GM21717 (cell line): ENCODE measurements around the gene GSE1.

Experiments
- ATAC-seq: cut with Tn5 transposase; IDR thresholded peaks from one replicate; pipeline ENCODE4 v1.9.1; 2021; ENCODE audit warnings: mild to moderate bottlenecking, moderate library complexity; ENCODE audit not compliant: unreplicated experiment

GSE1 gene

DNA sequence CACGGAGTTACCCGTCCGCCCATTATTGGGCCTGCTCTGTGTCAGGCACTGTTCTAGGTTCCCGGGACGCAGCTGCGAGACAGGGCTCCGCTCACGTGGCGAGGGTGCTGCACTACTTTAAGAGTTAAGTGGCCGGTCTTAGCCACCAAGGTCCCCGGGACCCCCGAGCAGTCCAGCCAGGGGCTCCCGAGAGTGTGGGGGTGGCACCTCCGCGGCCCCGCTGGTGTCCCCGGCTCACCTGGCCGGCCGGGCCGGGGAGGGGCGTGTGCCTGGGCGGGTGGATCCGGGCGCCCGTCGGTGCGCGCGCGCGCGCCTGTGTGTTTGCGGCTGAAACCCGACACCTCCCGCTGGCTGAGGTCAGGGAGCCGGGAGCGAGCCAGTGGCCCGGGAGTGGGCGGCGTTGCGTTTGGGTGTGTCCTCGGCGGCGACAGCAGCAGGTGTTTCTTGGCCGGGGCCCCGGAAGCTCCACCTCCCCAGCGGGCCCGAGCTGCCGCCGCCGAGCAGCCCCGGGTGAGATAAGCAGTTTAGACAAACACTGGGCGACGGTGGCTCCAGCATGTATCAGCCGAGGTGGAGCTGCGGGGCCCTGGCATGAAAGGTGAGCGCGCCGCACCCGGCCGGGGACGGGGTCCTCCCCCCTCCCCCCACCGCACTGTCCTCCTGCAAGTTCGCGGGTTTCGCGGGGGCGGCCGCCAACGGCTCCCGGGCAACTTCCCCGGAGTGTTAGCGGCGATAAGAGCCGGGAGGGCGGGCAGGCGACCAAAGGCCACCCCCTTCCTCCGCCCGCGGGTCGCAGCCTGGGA is at the start of gene GSE1:
Gene GSE1 (plus strand): TSS at position 522 of the 803 bp plus-strand sequence. CDS start 70 bp downstream, at position 592.
- peak; percentile 44 for ATAC-seq

DNA sequence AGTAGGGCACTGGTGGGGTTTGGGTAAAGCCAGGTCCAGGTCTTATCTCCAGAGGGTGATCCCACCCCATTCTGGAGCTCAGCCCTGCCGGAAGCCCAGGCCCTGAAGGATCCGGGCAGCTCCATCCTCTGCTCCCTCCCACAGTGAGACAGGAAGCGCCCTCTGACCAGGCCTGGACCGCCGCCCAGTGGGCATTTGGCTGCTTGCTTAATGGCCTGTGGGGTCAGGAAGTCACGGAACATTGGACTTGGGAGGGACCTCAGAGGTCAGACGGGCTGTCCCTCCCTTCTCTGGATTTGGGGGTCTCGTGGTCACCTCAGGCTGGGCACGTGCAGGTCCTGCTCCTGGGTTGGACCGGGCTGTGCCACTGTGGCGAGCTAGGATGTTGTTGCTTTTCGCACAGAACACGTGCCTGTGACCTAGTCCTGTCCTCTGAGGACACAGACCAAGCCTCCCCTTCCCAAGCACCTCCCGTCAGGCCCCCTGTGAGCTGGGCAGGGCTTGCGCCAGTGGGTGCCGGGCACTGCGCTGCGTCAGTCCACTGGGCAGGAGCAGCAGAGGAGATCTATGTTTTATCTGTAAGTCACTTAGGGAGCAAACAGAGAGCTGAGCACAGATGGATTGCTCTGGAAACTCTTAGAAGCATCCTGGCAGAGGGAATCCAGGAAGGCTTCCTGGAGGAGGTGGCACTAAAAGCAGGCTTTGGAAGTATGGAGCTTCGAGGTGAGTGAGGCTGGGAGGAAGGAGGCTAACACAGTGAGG is 49.4 kb upstream of the GSE1 start:
- ATAC-seq: no peak

DNA sequence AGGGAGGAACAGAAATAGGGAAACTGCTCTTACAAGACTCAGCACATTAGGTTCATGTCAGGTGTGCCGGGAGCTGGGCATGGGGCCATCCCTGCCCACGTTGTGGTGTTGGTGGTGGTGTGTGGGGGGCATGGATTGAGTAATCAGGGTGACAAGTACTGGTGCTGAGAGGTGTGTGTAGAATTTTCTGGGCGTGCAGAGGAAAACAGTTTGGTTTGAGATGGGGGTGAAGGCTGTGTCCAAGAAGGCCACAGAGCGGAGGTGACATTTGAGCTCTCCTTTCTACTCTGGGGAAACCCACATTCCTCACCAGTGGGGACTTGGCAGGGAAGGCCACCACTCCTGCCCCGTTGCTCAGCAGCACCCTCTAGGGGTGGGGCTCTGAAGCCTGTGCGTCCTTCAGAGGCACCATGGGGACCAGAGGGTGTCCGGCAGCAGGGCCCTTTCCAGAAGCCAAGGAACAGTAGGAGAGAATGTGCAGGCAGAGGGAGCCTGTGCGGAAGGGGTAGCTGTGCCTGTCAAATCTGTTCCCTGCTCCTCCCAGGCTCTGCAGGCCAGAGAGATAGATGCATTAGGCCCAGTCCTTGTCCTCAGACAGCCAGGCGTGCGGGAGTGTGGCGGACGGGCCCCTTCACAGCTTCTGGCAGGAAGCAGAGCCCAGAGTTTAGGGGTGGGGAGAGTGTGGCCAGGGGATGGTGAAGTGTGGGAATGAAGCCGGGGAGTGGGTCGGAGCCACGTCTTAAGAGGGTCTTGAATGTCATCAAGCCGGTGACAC is 48.7 kb upstream of the GSE1 start:
- no peak for ATAC-seq

DNA sequence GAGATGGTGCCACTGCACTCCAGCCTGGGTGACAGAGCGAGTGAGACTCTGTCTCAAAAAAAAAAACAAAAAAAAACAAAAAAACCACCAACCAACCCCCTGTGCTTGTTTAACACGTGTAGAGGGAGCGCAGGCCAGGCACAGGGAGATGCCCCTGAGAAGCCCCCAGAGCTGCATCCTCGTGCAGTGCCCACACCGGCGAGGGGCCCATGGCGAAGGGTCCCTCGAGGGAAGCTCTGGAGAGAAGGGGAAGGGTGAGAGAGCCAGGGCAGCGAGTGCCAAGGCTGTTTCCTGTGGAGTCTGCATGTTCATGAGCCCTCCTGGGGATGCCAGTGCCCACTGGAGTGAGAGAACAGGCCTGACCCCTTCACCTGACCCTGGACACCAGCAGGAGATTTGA is 47.8 kb upstream of the GSE1 start:
- ATAC-seq: no peak

DNA sequence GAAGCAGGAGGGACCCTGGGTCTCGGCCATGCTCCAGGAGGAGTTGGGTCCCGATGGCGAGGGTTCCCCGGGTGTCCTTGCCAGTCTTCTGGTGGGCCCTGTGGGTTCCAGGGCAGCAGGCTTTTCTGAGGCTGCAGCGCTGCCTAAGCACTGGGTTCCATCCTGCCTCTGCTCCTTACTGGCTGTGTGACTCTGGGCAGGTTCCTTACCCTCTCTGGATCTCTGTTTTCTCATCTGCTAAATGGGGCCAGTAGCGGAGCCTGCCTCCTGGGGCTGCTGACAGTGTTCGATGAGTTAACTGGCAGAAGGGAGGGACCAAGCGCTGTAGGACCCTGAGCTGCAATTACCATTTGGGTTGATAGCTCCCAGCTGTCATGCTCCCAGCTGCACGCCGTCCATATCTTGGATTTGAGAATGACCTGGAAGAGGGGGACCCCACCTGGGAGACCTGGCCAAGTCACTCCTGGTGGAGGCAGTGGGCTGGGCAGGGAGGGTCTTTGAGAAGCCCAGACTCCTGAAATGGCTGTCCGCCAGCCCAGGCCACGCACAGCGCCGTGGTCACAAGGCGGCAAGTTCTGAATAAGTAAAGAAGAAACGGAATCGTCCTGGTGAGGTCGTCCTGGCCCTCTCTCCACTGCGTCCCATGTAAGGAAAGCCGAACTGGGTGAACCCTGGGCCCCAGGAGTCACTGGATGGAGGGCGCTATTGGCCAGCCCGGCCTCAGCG is 47.2 kb upstream of the GSE1 start:
- no peak for ATAC-seq

DNA sequence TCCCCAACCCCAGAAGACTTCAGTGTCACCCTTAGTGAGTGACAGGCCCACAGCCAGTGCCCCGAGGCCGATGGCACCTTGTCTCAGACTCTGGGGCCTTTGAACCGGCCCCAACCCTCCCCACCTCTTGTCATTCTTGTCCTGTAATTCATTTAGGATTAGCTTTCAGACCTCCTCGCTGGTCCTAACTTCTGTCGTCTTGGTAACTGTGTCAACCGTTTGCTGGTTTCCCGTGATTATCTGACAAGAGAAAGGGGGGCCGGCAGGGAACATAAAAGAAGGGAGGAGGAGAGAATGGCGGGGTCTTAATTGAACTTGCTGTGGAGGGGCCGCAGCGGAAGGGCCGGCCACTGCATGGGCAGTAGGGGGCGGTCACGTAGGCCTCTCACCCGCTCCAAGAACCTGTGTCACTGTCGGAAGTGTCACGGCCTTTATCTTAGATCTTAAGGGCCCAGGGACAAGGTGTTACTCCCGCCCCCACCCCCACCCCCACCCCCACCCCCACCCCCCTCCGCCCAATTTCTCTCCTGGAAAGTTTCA is 46.5 kb upstream of the GSE1 start:
- ATAC-seq: no peak

DNA sequence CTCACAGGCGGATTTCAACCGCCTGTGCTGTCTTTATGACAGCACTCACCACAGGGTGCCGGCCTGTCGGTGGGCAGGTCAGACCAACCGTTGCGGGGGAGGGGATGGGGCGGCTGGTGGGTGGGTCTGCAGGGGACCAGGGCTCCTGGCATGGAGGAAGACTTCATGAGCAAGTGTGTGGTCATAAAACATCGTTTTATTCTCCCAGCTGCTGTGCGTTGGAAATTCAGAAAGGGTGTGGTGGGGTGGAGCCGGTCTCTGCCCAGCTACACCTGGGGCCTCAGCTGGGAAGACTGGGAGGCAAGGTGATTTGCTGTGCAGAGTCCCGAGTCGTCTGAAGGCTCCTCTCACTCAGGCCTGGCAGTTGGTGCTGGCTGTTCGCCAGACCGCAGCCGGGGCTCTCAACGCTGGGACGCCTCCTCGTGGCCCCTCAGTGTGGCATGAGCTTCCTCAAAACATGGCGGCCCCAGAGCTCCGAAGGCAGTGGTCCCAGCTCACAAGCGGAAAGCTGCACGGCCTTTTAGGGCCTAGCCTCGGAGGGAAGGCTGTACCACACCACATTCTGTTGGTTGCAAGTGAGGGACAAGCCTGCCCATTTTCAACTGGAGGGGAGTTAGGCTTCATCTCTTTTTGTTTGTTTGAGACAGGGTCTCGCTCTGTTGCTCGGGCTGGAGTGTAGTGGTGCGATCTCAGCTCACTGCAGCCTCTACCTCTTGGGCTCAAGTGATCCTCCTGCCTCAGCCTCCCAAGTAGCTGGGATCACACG is 45.8 kb upstream of the GSE1 start:
- ATAC-seq: no peak

DNA sequence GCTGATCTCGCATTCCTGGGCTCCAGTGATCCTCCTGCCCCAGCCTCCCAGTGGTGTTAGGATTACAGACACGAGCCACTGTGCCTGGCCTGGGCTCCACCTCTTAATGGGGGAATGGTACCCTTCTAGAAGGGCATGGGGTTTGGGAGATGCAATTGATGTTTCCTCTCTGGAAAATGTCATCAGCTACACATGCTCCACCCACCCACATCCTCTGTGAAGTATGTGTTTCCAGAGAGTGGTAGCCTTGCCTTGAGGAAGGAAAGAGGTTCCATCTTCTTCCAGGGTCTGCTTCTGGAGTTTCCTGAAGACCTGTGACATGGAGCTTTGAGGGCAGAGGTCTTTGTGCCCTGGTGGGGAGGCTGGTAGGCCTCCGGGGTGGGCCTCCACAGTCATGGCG is 45.2 kb upstream of the GSE1 start:
- ATAC-seq: no peak

DNA sequence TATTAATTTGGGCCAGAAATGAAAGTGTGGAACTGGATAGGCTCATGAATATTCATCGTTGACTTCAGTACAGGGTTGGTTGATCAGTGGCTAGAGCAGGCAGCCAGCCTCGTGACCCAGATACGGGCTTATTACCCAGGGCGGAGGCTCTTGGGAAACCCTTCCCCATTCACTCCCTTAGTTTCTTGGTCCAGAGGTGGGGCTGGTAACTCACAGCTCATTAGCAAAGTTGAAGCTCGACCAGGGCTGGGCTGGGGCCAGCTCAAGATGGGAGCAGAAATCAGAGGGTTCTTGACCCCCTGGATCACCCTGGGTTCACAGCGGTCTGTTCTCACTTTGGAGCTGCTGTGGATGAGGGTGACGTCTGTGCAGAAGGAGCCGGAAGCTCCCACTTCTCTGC is 44.6 kb upstream of the GSE1 start:
- ATAC-seq: no peak

DNA sequence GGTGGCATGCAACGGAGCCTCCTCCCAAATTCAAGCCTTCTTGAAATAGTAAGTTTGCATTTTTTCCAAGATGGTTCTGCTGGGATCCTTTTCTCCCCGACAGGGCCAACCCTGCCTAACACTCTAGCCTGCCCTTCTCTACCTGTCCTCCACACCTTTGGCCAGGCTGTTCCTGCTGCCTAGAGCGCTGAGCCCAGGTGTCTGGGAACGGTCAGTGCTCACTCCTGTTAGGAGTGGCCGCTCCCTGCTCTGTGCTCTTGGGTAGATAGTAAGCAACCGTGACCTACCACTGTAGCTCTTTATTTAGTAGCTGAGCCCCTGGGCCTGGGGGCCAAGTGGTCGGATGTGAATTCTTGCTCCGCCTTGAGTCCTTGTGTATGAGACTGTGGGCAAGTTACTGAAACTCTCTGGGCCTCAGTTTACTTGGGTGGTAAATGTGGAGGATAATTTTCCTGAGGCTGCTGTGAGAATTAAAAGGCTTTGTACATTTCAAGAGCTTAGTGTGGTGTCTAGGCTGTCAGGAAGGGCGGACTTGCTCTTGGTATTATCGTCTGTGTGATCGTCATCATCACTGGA is 44.0 kb upstream of the GSE1 start:
- no peak for ATAC-seq

DNA sequence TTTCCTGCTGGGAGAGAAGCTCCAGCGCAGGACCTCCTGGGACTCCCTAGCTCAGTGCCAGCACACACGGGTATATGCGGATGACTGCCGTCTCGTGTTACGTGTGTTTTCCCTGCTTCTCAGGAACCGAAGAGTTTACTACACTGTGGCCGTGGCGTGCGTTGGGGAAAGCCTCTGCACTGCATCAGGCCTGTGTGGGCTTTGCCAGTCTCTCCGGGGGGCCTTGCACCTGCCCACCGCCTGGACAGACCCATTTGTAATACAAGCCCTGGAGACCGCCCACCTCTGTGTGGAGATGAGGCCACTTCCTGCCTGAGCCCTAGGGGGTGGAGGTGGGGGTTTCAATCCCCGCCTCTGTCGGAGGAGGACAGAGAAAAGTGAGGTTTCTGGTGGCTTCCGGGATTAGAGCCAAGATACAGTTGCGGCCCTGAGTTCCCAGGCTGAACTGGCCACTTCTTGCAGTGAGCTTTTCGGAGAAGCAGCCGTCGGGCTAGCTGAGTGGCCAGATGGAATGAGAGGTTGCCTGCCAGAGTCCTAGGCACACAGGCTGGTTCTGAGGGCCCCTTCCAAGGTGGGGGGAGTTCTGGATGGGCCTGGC is 43.4 kb upstream of the GSE1 start:
- peak; percentile 61 for ATAC-seq

DNA sequence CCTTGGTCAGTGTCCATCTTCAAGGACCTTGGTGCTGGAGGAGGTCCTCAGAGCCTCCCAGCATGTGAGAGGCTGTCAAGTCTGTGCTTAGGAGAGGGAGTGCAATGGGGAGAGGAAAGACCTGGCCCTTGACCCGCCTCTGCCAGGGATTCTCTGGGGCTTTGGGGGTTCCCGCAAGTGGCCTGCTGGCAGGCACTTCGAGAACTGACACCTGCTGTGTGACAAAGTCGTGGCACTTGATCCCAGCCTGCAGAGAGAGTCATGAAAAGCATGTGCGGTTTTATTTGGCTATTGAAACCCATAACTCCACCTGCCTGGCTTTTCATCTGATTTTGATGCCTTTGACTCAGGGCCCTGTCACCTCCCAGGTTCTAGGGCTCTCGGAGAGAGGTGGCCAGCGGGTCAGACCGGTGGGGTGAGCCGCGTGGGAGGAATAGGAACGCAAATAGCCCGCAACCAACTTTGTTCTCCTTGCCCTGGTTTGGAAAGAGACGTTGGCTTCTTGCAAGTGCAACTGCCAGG is 42.8 kb upstream of the GSE1 start:
- ATAC-seq: peak; percentile 18

DNA sequence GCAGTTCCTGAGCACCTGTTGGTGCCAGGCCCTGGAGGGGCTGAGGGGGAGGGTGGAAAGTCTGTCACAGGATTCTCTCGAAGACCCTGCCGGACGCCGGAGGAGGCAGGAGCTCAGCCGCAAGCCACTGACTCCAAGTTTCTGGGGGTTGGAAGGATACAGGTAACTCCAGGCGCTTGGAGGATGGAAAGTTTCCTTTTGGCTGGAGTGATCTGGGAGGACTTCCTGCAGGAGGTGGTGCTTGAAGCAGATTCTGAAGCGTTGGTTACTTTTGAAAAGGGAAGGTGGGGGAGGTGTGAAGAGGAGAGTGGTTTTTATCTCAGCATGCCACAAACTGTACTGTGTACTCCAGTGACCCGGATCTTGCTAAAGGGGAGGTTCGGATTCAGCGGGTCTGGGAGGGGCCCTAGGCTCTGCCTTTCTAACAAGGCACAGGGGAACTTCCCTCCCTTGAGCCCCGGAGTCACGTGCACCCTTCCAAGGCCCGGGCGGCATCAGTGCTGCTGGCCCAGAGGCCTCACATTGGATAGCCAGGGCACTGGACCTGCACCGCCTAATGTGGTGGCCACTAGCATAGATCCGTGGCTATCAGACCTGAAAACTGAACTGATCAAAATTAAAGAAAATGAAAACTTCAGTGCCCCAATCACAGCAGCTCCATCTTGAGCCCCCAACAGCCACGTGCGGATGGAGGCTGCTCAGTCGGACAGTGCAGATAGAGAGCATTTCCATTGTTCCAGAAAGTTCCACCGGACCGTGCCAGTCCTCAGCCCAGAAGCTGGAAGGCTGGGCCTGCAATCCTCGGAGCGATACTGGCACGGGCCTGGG is 42.2 kb upstream of the GSE1 start:
- peak; percentile 38 for ATAC-seq

DNA sequence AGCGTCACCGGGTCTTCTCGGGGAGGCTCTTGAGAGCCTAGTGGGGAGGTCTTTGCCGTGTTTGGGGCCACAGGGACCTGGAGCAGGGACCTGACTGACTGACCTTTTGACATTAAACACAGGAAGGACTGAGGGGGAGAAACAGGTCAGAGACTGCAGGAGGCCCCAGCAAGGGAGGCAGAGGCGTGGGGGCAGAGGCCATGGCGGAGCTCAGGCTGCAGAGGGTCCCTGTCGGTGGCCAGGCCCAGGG is 41.6 kb upstream of the GSE1 start:
- ATAC-seq: peak; percentile 8

DNA sequence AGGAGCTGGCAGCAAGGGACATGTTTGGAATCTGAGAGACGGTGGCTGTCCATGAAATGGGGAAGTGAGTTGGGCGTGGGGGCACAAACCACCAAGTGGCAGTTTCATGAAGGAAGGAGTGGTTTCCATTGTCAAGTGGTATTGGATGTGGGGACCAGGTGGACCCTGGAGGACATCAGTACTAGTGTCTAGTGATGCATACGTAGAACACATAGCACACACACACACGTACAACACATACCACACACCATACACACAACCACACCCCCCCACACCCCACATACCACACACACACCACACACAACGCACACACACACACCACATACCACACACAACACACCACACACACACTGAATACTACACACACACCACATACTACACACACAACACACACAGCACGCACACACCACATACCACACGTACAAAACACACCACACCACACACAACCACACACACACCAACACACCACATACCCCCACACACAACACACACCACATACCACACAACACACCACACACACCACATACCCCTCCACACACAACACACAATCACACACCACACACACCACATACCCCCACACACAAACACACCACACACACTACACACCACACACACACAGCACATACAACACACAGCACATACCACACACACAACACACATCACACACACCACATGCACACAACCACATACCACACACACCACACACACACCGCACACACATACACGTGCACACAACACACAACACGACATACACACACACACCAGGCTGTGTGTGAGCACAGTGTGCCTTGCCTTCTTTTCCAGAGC is 41.1 kb upstream of the GSE1 start:
- peak; percentile 28 for ATAC-seq

DNA sequence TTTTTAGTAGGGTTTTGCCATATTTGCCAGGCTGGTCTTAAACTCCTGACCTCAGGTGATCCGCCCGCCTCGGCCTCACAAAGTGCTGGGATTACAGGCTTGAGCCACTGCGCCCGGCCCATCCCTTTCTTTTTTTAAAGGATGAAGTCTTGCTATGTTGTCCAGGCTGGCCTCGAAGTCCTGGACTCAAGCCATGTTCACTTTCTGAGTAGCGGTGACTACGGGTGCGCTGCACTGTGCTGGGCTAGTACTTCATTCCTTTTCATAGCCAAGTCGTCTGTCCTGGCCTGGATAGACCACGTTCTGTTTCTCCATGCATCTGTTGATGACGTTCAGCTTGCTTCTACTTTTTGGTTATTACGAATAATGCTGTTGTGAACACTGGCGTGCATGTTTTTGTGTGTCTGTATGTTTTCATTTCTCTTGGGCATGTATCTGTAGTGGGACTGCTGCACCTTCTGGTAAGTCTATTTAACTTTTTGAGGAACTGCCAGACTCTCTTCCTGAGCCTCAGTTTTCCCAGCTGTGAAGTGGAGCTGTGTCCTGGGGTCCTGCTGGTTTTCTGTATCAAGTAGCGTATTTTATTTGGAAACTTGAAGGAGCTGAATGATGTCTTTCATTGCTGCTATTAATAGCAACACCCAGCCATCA is 40.0 kb upstream of the GSE1 start:
- no peak for ATAC-seq
